Fibroblast of lung (primary cell): Measurements from ENCODE around the gene AMPD3. TPM values are rescaled to one million over a fixed set of nuclear protein-coding genes. Genes with fewer than 3 reads are reported as not detected.
A peak's percentile ranks its signal among the peaks of the same experiment; 100 is the strongest.

Experiments used
- DNase-seq, 2 donors: peaks; one replicate each; pipeline versions ENCODE4 v3.0.0 to v3.0.0-alpha.2; 2010; ENCODE audit warnings: low read depth in 2 of 2
- H2AFZ ChIP-seq: 2 replicates; pipeline ENCODE4 v1.5.1; 2012; ENCODE audit warnings: low read length, control low read depth, inconsistent platforms
- H3K27ac ChIP-seq: 2 replicates; pipeline ENCODE4 v1.5.1; 2011; ENCODE audit warnings: low read length, control low read depth; ENCODE audit not compliant: insufficient read depth
- H3K27me3 ChIP-seq: 2 replicates; pipeline ENCODE4 v1.5.1; 2011; ENCODE audit warnings: mild to moderate bottlenecking, low read length; ENCODE audit not compliant: control insufficient read depth, insufficient read depth
- H3K36me3 ChIP-seq: 2 replicates; pipeline ENCODE4 v1.5.1; 2011; ENCODE audit warnings: low read length; ENCODE audit not compliant: control insufficient read depth, insufficient read depth
- H3K4me1 ChIP-seq: 2 replicates; pipeline ENCODE4 v1.5.1; 2011; ENCODE audit warnings: low read length; ENCODE audit not compliant: control insufficient read depth, insufficient read depth; ENCODE audit errors: extremely low read depth
- H3K4me2 ChIP-seq: 2 replicates; pipeline ENCODE4 v1.5.1; 2011; ENCODE audit warnings: low read length, control low read depth; ENCODE audit not compliant: insufficient read depth; ENCODE audit errors: extremely low read depth
- H3K4me3 ChIP-seq, 4 experiments: fragments of 200-600 bp in 1 of 4; sonication (generic) in 1 of 4; replicated peaks in 1 of 4; 2 replicates each; pipeline ENCODE4 v1.5.1; 2011 to 2016; ENCODE audit warnings: low read length in 4 of 4, low read depth in 3 of 4, mild to moderate bottlenecking in 3 of 4, control low read depth in 2 of 4, inconsistent platforms in 1 of 4, mixed read lengths in 1 of 4; ENCODE audit not compliant: insufficient read depth in 1 of 4; ENCODE audit errors: control extremely low read depth in 1 of 4
- H3K79me2 ChIP-seq: 2 replicates; pipeline ENCODE4 v1.5.1; 2012; ENCODE audit warnings: mild to moderate bottlenecking, low read length, inconsistent platforms; ENCODE audit not compliant: control insufficient read depth, insufficient read depth
- H3K9ac ChIP-seq: 2 replicates; pipeline ENCODE4 v1.5.1; 2011; ENCODE audit warnings: mild to moderate bottlenecking, low read length, control low read depth; ENCODE audit not compliant: insufficient read depth
- H3K9me3 ChIP-seq: 2 replicates; pipeline ENCODE4 v1.5.1; 2012; ENCODE audit warnings: low read depth, low read length; ENCODE audit not compliant: control insufficient read depth, insufficient read depth
- H4K20me1 ChIP-seq: 2 replicates; pipeline ENCODE4 v1.5.1; 2011; ENCODE audit warnings: low read length; ENCODE audit not compliant: control insufficient read depth, insufficient read depth; ENCODE audit errors: extremely low read depth
- EZH2 ChIP-seq: IDR thresholded peaks from 2 replicates; pipeline ENCODE4 v1.5.1; 2012; ENCODE audit warnings: low read length, control low read depth, mild to moderate bottlenecking; ENCODE audit errors: missing control alignments
- polyA plus RNA-seq, 2 donors: library from polyadenylated mRNA; depleted of rRNA in 1 of 2; stranded (reverse) in 1 of 2; unstranded in 1 of 2; fragments of >200 nt; gene quantifications; 2 replicates each; pipeline ENCODE4 v1.2.1, GENCODE V29; 2011 to 2012; ENCODE audit warnings: missing spikeins in 1 of 2
- total RNA-seq: library from RNA; depleted of rRNA; stranded (reverse); fragments of >200 nt; gene quantifications from 2 replicates; pipeline ENCODE4 v1.2.1, GENCODE V29; 2014
- TF ChIP-seq, protein P1 (sequence below), 2 donors: IDR thresholded peaks in 1 of 2; conservative IDR thresholded peaks in 1 of 2; 1 replicate in 1 of 2; 2 replicates in 1 of 2; pipeline ENCODE4 v1.5.1; 2011 to 2012; ENCODE audit warnings: low read length in 2 of 2, control low read depth in 1 of 2, inconsistent platforms in 1 of 2, low read depth in 1 of 2, mild to moderate bottlenecking in 1 of 2

The AMPD3 gene
- total and polyA plus RNA-seq, 2 donors (not counting 1 experiment from before 2014, with no cell fraction given) = 18.1 to 24.9 TPM

DNA sequence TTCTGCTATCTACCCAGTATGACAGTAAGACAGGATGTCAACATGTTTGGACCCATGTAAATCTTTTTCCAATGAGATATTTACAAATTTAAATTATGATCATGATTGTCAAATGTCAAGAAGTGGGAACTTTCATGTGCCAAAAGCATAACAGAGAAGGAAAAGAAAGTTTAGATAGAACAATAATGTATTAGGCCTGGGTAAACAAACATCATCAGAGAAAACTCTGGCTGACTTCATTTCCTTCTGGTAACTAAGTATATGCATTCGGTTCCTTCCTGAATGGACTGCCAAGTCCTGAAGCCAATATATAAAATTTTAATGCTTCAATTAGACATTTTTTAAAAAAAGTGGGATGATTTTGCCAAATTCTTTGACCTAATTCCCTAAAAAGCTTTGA is 69.4 kb downstream of the AMPD3 start:
- no peak overlapping the region for H3K4me2 ChIP-seq
- no peak for DNase-seq
- peaks cover 2% of the 10 kb centered on the region for H3K36me3 ChIP-seq
- H3K79me2 ChIP-seq = no peaks in the 10 kb centered on the region
- no peaks in the 10 kb centered on the region for H4K20me1 ChIP-seq
- H3K4me1 ChIP-seq = peaks cover 19% of the 10 kb centered on the region
- no peak overlapping the region for H3K27ac ChIP-seq
- no peaks in the 10 kb centered on the region for H3K27me3 ChIP-seq
- H3K9me3 ChIP-seq = no peaks in the 10 kb centered on the region
- TF ChIP-seq, protein P1, sequence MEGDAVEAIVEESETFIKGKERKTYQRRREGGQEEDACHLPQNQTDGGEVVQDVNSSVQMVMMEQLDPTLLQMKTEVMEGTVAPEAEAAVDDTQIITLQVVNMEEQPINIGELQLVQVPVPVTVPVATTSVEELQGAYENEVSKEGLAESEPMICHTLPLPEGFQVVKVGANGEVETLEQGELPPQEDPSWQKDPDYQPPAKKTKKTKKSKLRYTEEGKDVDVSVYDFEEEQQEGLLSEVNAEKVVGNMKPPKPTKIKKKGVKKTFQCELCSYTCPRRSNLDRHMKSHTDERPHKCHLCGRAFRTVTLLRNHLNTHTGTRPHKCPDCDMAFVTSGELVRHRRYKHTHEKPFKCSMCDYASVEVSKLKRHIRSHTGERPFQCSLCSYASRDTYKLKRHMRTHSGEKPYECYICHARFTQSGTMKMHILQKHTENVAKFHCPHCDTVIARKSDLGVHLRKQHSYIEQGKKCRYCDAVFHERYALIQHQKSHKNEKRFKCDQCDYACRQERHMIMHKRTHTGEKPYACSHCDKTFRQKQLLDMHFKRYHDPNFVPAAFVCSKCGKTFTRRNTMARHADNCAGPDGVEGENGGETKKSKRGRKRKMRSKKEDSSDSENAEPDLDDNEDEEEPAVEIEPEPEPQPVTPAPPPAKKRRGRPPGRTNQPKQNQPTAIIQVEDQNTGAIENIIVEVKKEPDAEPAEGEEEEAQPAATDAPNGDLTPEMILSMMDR (conservative IDR thresholded peaks at IDR 0.05 in 1 of 2, IDR thresholded peaks at IDR 0.05 in 1 of 2; ENCODE audit: low read depth in 1 of 2, low read length in 2 of 2) = no peak
- TF ChIP-seq EZH2 = no peak
- no peak overlapping the region for H2AFZ ChIP-seq
- H3K4me3 ChIP-seq = no peak overlapping the region
- no peak overlapping the region for H3K9ac ChIP-seq

DNA sequence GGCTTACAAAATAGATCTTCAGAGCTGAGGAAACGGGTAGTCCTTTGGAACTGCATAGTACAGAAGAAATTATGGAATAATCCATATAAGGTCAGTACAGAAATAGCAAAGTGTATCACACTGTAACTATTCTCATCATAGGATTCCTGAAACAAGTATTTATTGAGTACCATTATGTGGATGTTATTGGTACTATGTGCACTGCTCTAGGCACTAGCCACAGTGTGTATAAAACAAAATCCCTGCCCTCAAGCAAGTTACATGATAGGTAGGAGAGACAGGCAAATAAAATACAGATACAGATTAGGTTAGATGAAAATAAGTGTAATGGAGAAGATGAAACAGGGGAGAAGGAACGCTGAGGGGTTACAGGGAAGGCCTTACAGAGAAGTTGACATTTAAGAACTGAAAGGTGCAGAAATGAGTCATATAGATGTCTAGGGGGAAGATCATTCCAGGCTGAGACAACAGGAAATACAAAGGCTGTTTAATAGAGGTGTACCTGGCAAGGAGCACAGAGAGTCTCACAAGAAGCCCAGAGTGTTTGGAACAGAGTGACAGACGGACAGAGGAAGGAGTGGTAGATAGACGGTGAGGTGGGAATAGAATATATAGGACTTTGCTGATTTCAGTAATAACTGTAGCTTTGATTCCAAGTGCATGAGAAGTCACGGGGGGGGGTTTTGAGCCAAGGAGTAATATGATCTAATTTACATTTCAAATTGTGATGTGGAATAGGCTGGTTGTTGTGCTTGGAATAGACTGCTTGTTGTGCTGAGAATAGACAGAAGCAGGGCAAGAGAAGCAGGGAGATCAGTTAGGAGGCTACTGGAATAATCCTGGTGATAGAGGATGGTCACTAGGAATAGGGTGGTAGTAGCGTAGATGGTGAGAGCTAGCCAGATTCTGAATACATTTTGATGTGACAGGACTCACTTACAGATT is 72.2 kb downstream of the AMPD3 start:
- TF ChIP-seq, protein P1 (conservative IDR thresholded peaks at IDR 0.05 in 1 of 2, IDR thresholded peaks at IDR 0.05 in 1 of 2; ENCODE audit: low read depth in 1 of 2, low read length in 2 of 2) = no peak
- no peak for TF ChIP-seq EZH2
- no peaks in the 10 kb centered on the region for H4K20me1 ChIP-seq
- H3K4me2 ChIP-seq = no peak overlapping the region
- H3K4me1 ChIP-seq = peaks cover 21% of the 10 kb centered on the region
- H3K79me2 ChIP-seq = no peaks in the 10 kb centered on the region
- no peak overlapping the region for H3K4me3 ChIP-seq
- H3K36me3 ChIP-seq = peaks cover 2% of the 10 kb centered on the region
- H3K9ac ChIP-seq = no peak overlapping the region
- peak overlapping the region; percentile 36 for H3K27ac ChIP-seq
- H3K27me3 ChIP-seq = no peaks in the 10 kb centered on the region
- DNase-seq = peak; percentile 36 to 49
- H3K9me3 ChIP-seq = no peaks in the 10 kb centered on the region
- H2AFZ ChIP-seq = no peak overlapping the region

DNA sequence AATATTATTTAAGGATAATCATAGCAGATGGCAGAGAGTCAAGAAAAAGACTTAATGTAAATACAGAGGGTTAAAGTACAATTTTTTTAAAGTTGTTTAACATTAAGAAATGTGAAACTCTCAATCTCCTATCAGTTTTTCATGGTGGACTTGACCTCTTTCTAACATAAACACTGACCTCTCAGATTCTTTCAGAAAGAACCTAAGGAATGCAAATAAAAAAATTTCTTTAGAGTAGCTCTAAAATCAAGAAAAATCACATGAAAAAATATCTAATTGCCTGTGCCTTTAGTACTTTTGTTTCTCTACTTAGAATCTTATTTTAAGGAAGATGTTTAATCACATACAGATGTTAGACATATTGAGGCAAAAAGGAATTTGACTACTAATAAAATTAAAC is 73.1 kb downstream of the AMPD3 start:
- H3K27ac ChIP-seq = no peak overlapping the region
- H3K4me3 ChIP-seq = no peak overlapping the region
- peak in 1 of 2 donors; percentile 55 for DNase-seq
- no peaks in the 10 kb centered on the region for H3K79me2 ChIP-seq
- no peak overlapping the region for H3K9ac ChIP-seq
- no peaks in the 10 kb centered on the region for H4K20me1 ChIP-seq
- H3K9me3 ChIP-seq = no peaks in the 10 kb centered on the region
- TF ChIP-seq, protein P1 (conservative IDR thresholded peaks at IDR 0.05 in 1 of 2, IDR thresholded peaks at IDR 0.05 in 1 of 2; ENCODE audit: low read depth in 1 of 2, low read length in 2 of 2) = no peak
- TF ChIP-seq EZH2 = no peak
- H3K36me3 ChIP-seq = peaks cover 3% of the 10 kb centered on the region
- H2AFZ ChIP-seq = no peak overlapping the region
- no peaks in the 10 kb centered on the region for H3K27me3 ChIP-seq
- peaks cover 21% of the 10 kb centered on the region for H3K4me1 ChIP-seq
- H3K4me2 ChIP-seq = no peak overlapping the region
